Adipocyte (in vitro differentiated cells): ENCODE results near the gene TBX5.
A peak's percentile ranks its signal among the peaks of the same experiment; 100 is the strongest.

Experiments
- DNase-seq: peaks from one replicate; pipeline ENCODE4 v3.0.0-alpha.2; 2015; ENCODE audit warnings: low read depth
- H3K27me3 ChIP-seq: replicated peaks from 2 replicates; pipeline ENCODE4 v1.7.0; 2013; ENCODE audit warnings: mild to moderate bottlenecking, low read length, moderate library complexity; ENCODE audit not compliant: control insufficient read depth, insufficient read depth
- H3K36me3 ChIP-seq: 2 replicates; pipeline ENCODE4 v1.7.0; 2013; ENCODE audit warnings: low read length, mild to moderate bottlenecking, moderate library complexity; ENCODE audit not compliant: control insufficient read depth, insufficient read depth, severe bottlenecking
- H3K4me1 ChIP-seq: 2 replicates; pipeline ENCODE4 v1.7.0; 2013; ENCODE audit warnings: mild to moderate bottlenecking, low read length, moderate library complexity; ENCODE audit not compliant: control insufficient read depth, insufficient read depth
- H3K4me3 ChIP-seq: 2 replicates; pipeline ENCODE4 v1.7.0; 2013; ENCODE audit warnings: mild to moderate bottlenecking, low read length, moderate library complexity
- H3K9ac ChIP-seq: 2 replicates; pipeline ENCODE4 v1.7.0; 2013; ENCODE audit warnings: mild to moderate bottlenecking, low read length, moderate library complexity
- H3K9me3 ChIP-seq: 2 replicates; pipeline ENCODE4 v1.7.0; 2013; ENCODE audit warnings: mild to moderate bottlenecking, low read length, moderate library complexity; ENCODE audit not compliant: control insufficient read depth

TBX5 gene

GRCh38 chr12:114313910-114314309 lies 92.0 kb downstream of the TBX5 start:
- Histone ChIP-seq H3K4me1 (peaks cover 15% of the 10 kb centered on the region), H3K9me3 (no peaks in the 10 kb centered on the region), H3K27me3 (no peaks in the 10 kb centered on the region), H3K9ac (no peak overlapping the region), H3K36me3 (no peaks in the 10 kb centered on the region), H3K4me3 (no peak overlapping the region)
- no peak for DNase-seq

GRCh38 chr12:114311974-114312373 lies 94.0 kb downstream of the TBX5 start:
- no peaks in the 10 kb centered on the region for H3K27me3 ChIP-seq
- no peaks in the 10 kb centered on the region for H3K9me3 ChIP-seq
- H3K4me3 ChIP-seq, result no peak overlapping the region
- H3K9ac ChIP-seq, result no peak overlapping the region
- DNase-seq, result peak; percentile 5
- no peaks in the 10 kb centered on the region for H3K36me3 ChIP-seq
- H3K4me1 ChIP-seq, result peaks cover 14% of the 10 kb centered on the region

DNA sequence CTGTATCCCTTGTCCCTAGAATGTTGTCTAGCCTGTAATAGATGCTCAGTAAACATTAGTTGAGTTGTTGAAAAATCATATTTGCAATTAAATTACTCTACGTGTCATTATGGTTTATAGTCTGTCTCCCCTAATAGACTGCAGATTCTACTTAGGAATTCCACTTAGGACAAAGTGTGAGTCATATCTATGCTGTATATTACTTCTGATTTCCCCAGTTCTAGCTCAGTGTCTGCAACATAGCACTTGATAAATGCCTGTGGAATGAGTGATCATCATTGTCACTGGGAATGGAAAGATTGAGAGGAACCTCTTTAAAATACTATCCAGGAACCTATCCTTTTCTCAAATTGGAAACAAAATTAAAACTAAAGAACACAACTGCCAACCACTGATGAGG lies 99.3 kb downstream of the TBX5 start:
- peaks cover 8% of the 10 kb centered on the region for H3K9me3 ChIP-seq
- no peaks in the 10 kb centered on the region for H3K27me3 ChIP-seq
- peaks cover 16% of the 10 kb centered on the region for H3K4me1 ChIP-seq
- H3K9ac ChIP-seq, result no peak overlapping the region
- no peak overlapping the region for H3K4me3 ChIP-seq
- DNase-seq, result peak; percentile 30
- no peaks in the 10 kb centered on the region for H3K36me3 ChIP-seq

DNA sequence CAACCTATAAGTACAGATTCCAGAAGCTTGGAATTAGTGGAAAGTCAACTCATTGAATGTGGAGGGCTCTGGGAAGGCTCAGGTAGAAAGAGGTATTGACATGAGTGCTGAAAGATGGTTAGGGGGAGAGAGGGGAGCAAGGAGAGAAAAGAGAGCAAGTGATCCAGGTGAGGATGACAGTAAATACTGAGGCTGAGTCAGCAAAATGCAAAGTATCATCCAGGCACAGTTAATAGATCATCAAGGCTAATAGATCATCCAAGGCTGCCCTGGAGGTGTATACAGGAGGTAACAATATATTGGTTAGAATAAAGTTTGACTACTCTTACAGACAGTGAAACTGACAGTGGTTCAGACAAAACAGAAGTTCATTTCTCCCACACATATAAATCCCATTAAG lies 100.5 kb downstream of the TBX5 start:
- Histone ChIP-seq H3K9me3 (peaks cover 8% of the 10 kb centered on the region), H3K27me3 (no peaks in the 10 kb centered on the region), H3K4me1 (peaks cover 15% of the 10 kb centered on the region), H3K4me3 (no peak overlapping the region), H3K9ac (no peak overlapping the region), H3K36me3 (no peaks in the 10 kb centered on the region)
- DNase-seq, result no peak
